Activated B cell treated with CpG ODN at 0.5 μM for 24 hours (primary cell): ENCODE data around the gene ASAP2. TPM values are rescaled to one million over a fixed set of nuclear protein-coding genes. Genes with fewer than 3 reads are reported as not detected.

Source experiments
- ATAC-seq: fragments of 200-7000 bp; cut with Tn5 transposase; one replicate; pipeline ENCODE4 v1.10.0; 2021; ENCODE audit warnings: low read depth, mild to moderate bottlenecking, moderate library complexity
- CTCF ChIA-PET: fragments of 350-600 bp; sonication (Branson Sonifier 250); formaldehyde crosslinking; loops from one replicate; lab custom pipeline; 2021; ENCODE audit warnings: antibody characterized with exemption; lab: Charles Lee
- POLR2A ChIA-PET: fragments of 350-600 bp; sonication (Branson Sonifier 250); formaldehyde crosslinking; loops from one replicate; lab custom pipeline; 2021; ENCODE audit warnings: antibody characterized with exemption; lab: Charles Lee
- DNase-seq: peaks from one replicate; pipeline ENCODE4 v3.0.0; 2022
- H3K27ac Mint-ChIP-seq: one replicate; pipeline ENCODE4 v1.8.0; 2020; ENCODE audit warnings: mixed read lengths
- H3K27me3 Mint-ChIP-seq: one replicate; pipeline ENCODE4 v1.8.0; 2021; ENCODE audit warnings: mixed read lengths
- H3K36me3 Mint-ChIP-seq: one replicate; pipeline ENCODE4 v1.8.0; 2021; ENCODE audit warnings: low read depth, mixed read lengths
- H3K4me1 Mint-ChIP-seq: one replicate; pipeline ENCODE4 v1.8.0; 2021; ENCODE audit warnings: mixed read lengths
- H3K4me3 Mint-ChIP-seq: one replicate; pipeline ENCODE4 v1.8.0; 2020; ENCODE audit warnings: mild to moderate bottlenecking, mixed read lengths
- H3K9me3 Mint-ChIP-seq: one replicate; pipeline ENCODE4 v1.8.0; 2020; ENCODE audit warnings: mixed read lengths
- CTCF ChIP-seq: fragments of 200-600 bp; IDR thresholded peaks from one replicate; pipeline ENCODE4 v1.8.0; 2022; ENCODE audit warnings: antibody characterized with exemption, mild to moderate bottlenecking
- intact Hi-C: fragments of 100-400 bp; cut with micrococcal nuclease; formaldehyde crosslinking; loops from one replicate; pipeline ENCODE4 v1.15.1; 2024
- total RNA-seq: library from RNA; stranded (reverse); gene quantifications from 2 replicates; pipeline ENCODE4 v1.2.3, GENCODE V29; 2022

ASAP2 gene
- total RNA-seq, 1 donor from 2014 or later = not detected

GRCh38 chr2:9300829-9301453 is 94.3 kb downstream of the ASAP2 start:
- Mint-ChIP-seq H3K9me3 (no peaks in the 10 kb centered on the region), H3K4me3 (no peak overlapping the region), H3K27ac (no peak overlapping the region), H3K36me3 (no peaks in the 10 kb centered on the region), H3K4me1 (no peaks in the 10 kb centered on the region), H3K27me3 (peaks cover 5% of the 10 kb centered on the region)
- intact Hi-C loops = no loop called here
- ChIA-PET CTCF (no interaction called here), POLR2A (no interaction called here)
- DNase-seq = no peak
- no peak for ATAC-seq
- no peak for TF ChIP-seq CTCF

GRCh38 chr2:9302755-9303154 is 96.1 kb downstream of the ASAP2 start:
- ATAC-seq (no peak), DNase-seq (no peak)
- POLR2A ChIA-PET = no interaction called here
- CTCF ChIA-PET = no interaction called here
- H3K4me1 Mint-ChIP-seq = no peaks in the 10 kb centered on the region
- intact Hi-C loops = no loop called here
- no peaks in the 10 kb centered on the region for H3K9me3 Mint-ChIP-seq
- no peak overlapping the region for H3K4me3 Mint-ChIP-seq
- peaks cover 5% of the 10 kb centered on the region for H3K27me3 Mint-ChIP-seq
- no peaks in the 10 kb centered on the region for H3K36me3 Mint-ChIP-seq
- TF ChIP-seq CTCF = no peak
- H3K27ac Mint-ChIP-seq = no peak overlapping the region

- ATAC-seq = no peak
- H3K4me3 Mint-ChIP-seq = no peak overlapping the region
- no peaks in the 10 kb centered on the region for H3K36me3 Mint-ChIP-seq
- no peak overlapping the region for H3K27ac Mint-ChIP-seq
- no peak for DNase-seq
- H3K4me1 Mint-ChIP-seq = no peaks in the 10 kb centered on the region
- H3K9me3 Mint-ChIP-seq = no peaks in the 10 kb centered on the region
- intact Hi-C loops = no loop called here
- ChIA-PET CTCF (no interaction called here), POLR2A (no interaction called here)
- TF ChIP-seq CTCF = no peak
- H3K27me3 Mint-ChIP-seq = peaks cover 5% of the 10 kb centered on the region
These were observed 97.1 kb downstream of the ASAP2 start for GRCh38 chr2:9303528-9304225.

- ChIA-PET CTCF (no interaction called here), POLR2A (no interaction called here)
- intact Hi-C loops = no loop called here
- Mint-ChIP-seq H3K36me3 (no peaks in the 10 kb centered on the region), H3K4me3 (no peak overlapping the region), H3K27ac (no peak overlapping the region), H3K9me3 (no peaks in the 10 kb centered on the region), H3K27me3 (peaks cover 5% of the 10 kb centered on the region), H3K4me1 (no peaks in the 10 kb centered on the region)
- DNase-seq = no peak
- TF ChIP-seq CTCF = no peak
- no peak for ATAC-seq
These were observed 100.3 kb downstream of the ASAP2 start for GRCh38 chr2:9306911-9307310.

- no peaks in the 10 kb centered on the region for H3K4me1 Mint-ChIP-seq
- H3K36me3 Mint-ChIP-seq = no peaks in the 10 kb centered on the region
- POLR2A ChIA-PET = no interaction called here
- ATAC-seq (no peak), DNase-seq (no peak)
- TF ChIP-seq CTCF = no peak
- CTCF ChIA-PET = no interaction called here
- peaks cover 5% of the 10 kb centered on the region for H3K27me3 Mint-ChIP-seq
- intact Hi-C loops = no loop called here
- no peaks in the 10 kb centered on the region for H3K9me3 Mint-ChIP-seq
- no peak overlapping the region for H3K4me3 Mint-ChIP-seq
- H3K27ac Mint-ChIP-seq = no peak overlapping the region
These were observed 100.9 kb downstream of the ASAP2 start for GRCh38 chr2:9307535-9307934.
